DND-41 (cell line): ENCODE measurements around the gene MCM9.

Source experiments
- ATAC-seq: fragments of 200-7000 bp; cut with Tn5 transposase; 3 replicates; pipeline ENCODE4 v1.9.1; 2021; ENCODE audit warnings: low read depth; ENCODE audit not compliant: insufficient read depth
- DNase-seq: peaks from one replicate; pipeline ENCODE4 v3.0.0-alpha.2; 2020
- H2AFZ ChIP-seq: 2 replicates; pipeline ENCODE4 v1.6.0; 2012; ENCODE audit warnings: low read depth, low read length
- H3K27ac ChIP-seq: 2 replicates; pipeline ENCODE4 v1.5.1; 2012; ENCODE audit warnings: low read length, inconsistent platforms
- H3K27me3 ChIP-seq: fragments of 200-600 bp; sonication (generic); 2 replicates; pipeline ENCODE4 v1.6.0; 2012; ENCODE audit warnings: low read length, mild to moderate bottlenecking, inconsistent platforms; ENCODE audit not compliant: insufficient read depth, poor library complexity
- H3K36me3 ChIP-seq: 2 replicates; pipeline ENCODE4 v1.5.1; 2012; ENCODE audit warnings: low read length, inconsistent platforms; ENCODE audit not compliant: insufficient read depth
- H3K4me1 ChIP-seq: 2 replicates; pipeline ENCODE4 v1.5.1; 2012; ENCODE audit warnings: mild to moderate bottlenecking, low read length; ENCODE audit not compliant: insufficient read depth
- H3K4me2 ChIP-seq: 2 replicates; pipeline ENCODE4 v1.6.0; 2012; ENCODE audit warnings: mild to moderate bottlenecking, moderate library complexity, low read length, inconsistent platforms; ENCODE audit not compliant: insufficient read depth
- H3K4me3 ChIP-seq, 2 experiments: fragments of 200-600 bp in 1 of 2; shearing (Covaris generic) in 1 of 2; 2 replicates each; pipeline ENCODE4 v1.5.1; 2012 to 2016; ENCODE audit warnings: inconsistent platforms in 2 of 2, low read length in 2 of 2, mild to moderate bottlenecking in 2 of 2, low read depth in 1 of 2, moderate library complexity in 1 of 2
- H3K79me2 ChIP-seq: 2 replicates; pipeline ENCODE4 v1.6.0; 2012; ENCODE audit warnings: low read length, inconsistent platforms; ENCODE audit not compliant: insufficient read depth
- H3K9ac ChIP-seq: 2 replicates; pipeline ENCODE4 v1.6.0; 2012; ENCODE audit warnings: low read depth, mild to moderate bottlenecking, inconsistent platforms, low read length, moderate library complexity
- H3K9me3 ChIP-seq: 2 replicates; pipeline ENCODE4 v1.5.1; 2012; ENCODE audit warnings: low read length, moderate library complexity, mild to moderate bottlenecking, inconsistent platforms; ENCODE audit not compliant: insufficient read depth, severe bottlenecking
- H4K20me1 ChIP-seq: 2 replicates; pipeline ENCODE4 v1.6.0; 2012; ENCODE audit warnings: low read length; ENCODE audit not compliant: insufficient read depth
- EZH2 ChIP-seq: IDR thresholded peaks from 3 replicates; pipeline ENCODE4 v1.6.1; 2012; ENCODE audit warnings: borderline replicate concordance, low read depth, mild to moderate bottlenecking, moderate library complexity, low read length, inconsistent platforms; ENCODE audit not compliant: severe bottlenecking
- TF ChIP-seq, protein P1 (sequence below): IDR thresholded peaks from 2 replicates; pipeline ENCODE4 v1.5.1; 2012; ENCODE audit warnings: borderline replicate concordance, low read length, moderate library complexity, mild to moderate bottlenecking; ENCODE audit not compliant: poor library complexity, severe bottlenecking; ENCODE audit errors: extremely low read depth

The MCM9 gene

DNA sequence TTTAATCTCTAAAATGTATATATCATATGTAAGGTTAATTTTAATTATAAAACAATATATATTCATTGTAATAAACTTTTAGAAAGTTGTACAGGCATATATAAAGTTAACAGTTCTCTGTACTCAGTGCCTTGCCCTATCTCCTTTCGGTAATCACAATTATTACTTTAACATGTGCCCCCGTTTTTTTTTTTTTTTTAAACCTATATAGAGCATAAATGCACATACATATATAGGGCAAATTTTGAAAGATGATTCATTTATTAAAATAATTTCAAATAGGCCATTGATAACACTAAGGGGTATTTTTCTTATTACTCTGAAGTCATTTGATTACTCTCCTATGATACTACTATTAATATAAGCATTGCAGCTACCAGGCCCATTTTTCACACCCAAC, 39.1 kb downstream of the MCM9 start:
- Histone ChIP-seq H4K20me1 (peaks cover 28% of the 10 kb centered on the region), H3K9me3 (no peaks in the 10 kb centered on the region), H3K36me3 (peaks cover 36% of the 10 kb centered on the region), H2AFZ (0 out of 2 replicates have a peak overlapping the region, but pooled peaks have one; percentile 7), H3K79me2 (peaks cover 96% of the 10 kb centered on the region), H3K27me3 (no peaks in the 10 kb centered on the region), H3K4me1 (peaks cover 71% of the 10 kb centered on the region), H3K27ac (peak overlapping the region; percentile 96), H3K4me2 (peak overlapping the region; percentile 60), H3K4me3 (peak overlapping the region; percentile 98 to 99; a peak in 3 of 4 replicates), H3K9ac (peak overlapping the region; percentile 98)
- DNase-seq (no peak), ATAC-seq (no peak)
- no peak for TF ChIP-seq EZH2
- TF ChIP-seq, protein P1, sequence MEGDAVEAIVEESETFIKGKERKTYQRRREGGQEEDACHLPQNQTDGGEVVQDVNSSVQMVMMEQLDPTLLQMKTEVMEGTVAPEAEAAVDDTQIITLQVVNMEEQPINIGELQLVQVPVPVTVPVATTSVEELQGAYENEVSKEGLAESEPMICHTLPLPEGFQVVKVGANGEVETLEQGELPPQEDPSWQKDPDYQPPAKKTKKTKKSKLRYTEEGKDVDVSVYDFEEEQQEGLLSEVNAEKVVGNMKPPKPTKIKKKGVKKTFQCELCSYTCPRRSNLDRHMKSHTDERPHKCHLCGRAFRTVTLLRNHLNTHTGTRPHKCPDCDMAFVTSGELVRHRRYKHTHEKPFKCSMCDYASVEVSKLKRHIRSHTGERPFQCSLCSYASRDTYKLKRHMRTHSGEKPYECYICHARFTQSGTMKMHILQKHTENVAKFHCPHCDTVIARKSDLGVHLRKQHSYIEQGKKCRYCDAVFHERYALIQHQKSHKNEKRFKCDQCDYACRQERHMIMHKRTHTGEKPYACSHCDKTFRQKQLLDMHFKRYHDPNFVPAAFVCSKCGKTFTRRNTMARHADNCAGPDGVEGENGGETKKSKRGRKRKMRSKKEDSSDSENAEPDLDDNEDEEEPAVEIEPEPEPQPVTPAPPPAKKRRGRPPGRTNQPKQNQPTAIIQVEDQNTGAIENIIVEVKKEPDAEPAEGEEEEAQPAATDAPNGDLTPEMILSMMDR: no peak

DNA sequence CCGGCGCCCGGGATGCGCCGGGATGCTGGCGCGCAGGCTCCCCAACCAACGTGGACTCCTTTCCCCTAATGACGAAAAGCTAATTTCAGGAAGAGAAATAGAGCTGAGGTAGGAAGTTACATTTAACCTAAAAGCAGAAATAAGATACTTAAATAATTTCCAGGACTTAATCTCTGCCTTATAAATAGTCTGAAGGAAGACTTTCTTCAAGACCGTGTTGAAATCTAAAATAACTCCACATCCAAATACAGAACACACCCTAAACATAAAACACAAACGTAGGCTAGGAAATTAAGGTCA, 39.7 kb downstream of the MCM9 start:
- peak overlapping the region; percentile 98 to 99; a peak in 3 of 4 replicates for H3K4me3 ChIP-seq
- DNase-seq (no peak), ATAC-seq (no peak)
- peaks cover 90% of the 10 kb centered on the region for H3K79me2 ChIP-seq
- no peaks in the 10 kb centered on the region for H3K27me3 ChIP-seq
- H2AFZ ChIP-seq: peak overlapping the region; percentile 83
- peaks cover 66% of the 10 kb centered on the region for H3K4me1 ChIP-seq
- H3K36me3 ChIP-seq: peaks cover 30% of the 10 kb centered on the region
- TF ChIP-seq, protein P1: no peak
- TF ChIP-seq EZH2: no peak
- H4K20me1 ChIP-seq: peaks cover 25% of the 10 kb centered on the region
- peak overlapping the region; percentile 96 for H3K27ac ChIP-seq
- H3K9ac ChIP-seq: peak overlapping the region; percentile 98
- H3K9me3 ChIP-seq: no peaks in the 10 kb centered on the region
- H3K4me2 ChIP-seq: peak overlapping the region; percentile 60

DNA sequence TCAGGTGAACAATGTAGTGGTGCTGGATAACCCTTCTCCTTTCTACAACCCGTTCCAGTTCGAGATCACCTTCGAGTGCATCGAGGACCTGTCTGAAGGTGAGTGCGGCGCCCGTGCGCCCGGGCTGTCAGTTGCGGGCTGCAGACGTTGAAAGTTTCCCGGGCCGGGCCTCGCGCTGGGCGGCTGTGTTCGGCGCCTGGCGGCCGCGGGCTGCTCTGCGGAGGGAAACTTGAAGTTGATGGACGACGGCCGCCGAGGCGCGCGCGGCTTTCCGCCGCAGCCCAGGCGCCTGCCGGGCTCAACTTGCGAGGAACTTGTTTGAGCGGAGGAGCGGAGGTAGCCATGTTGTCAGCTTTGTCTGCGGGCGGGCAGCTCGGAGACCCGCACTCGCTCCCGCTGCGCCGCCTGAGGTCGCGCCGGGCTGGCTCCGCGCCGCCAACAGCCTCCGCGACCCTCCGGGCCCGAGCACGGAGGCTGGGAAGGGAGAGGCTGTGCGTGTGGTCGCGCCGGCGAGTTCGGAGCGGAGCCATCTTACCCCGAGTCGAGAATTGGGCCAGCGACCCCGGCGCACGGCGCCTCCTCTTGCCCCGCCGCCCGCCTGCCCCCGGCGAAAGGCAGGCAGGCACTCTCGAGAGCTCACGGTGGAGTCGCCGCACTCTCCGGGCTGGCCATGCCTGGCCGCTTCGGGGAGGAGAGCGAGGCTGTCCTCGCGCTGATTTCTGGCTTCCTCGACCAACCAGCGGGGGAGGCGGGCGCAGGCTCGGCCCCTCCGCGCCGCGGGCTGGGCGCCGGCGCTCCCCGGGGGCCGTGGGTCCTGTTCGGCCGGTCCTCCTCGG, 40.3 kb downstream of the MCM9 start:
- TF ChIP-seq, protein P1: no peak
- peak; percentile 16 for TF ChIP-seq EZH2

More for the DNA sequence above, 40.3 kb downstream of the MCM9 start:
- H3K4me1 ChIP-seq: peaks cover 60% of the 10 kb centered on the region
- H3K79me2 ChIP-seq: peaks cover 84% of the 10 kb centered on the region
- ATAC-seq (peak; percentile 33), DNase-seq (peak; percentile 58)
- H3K36me3 ChIP-seq: peaks cover 24% of the 10 kb centered on the region
- peak overlapping the region; percentile 98 for H3K9ac ChIP-seq
- peak overlapping the region; percentile 98 to 99 for H3K4me3 ChIP-seq
- H3K9me3 ChIP-seq: no peaks in the 10 kb centered on the region
- no peaks in the 10 kb centered on the region for H3K27me3 ChIP-seq
- H3K27ac ChIP-seq: peak overlapping the region; percentile 96
- peaks cover 20% of the 10 kb centered on the region for H4K20me1 ChIP-seq
- peak overlapping the region; percentile 83 for H2AFZ ChIP-seq
- peak overlapping the region; percentile 60 for H3K4me2 ChIP-seq
